Medulla oblongata (tissue), 1 donor: ENCODE results near the gene MX2.
"Not testable (repeated sequence)": the region's sequence is repeated elsewhere in the genome, so short reads cannot be mapped to it uniquely, and the experiment has no call there.

Experiments
- DNase-seq: peaks from one replicate; pipeline ENCODE4 v3.0.0-alpha.2; 2015; ENCODE audit errors: extremely low spot score

Gene MX2

GRCh38 chr21:41337515-41337914 is 24.3 kb upstream of the MX2 start:
- DNase-seq = no peak

- DNase-seq = no peak
Measured at GRCh38 chr21:41338455-41338854, 23.4 kb upstream of the MX2 start.

GRCh38 chr21:41342035-41342434 is 19.8 kb upstream of the MX2 start:
- no peak for DNase-seq

- DNase-seq = no peak
Measured at GRCh38 chr21:41344146-41344545, 17.7 kb upstream of the MX2 start.

- no peak for DNase-seq
Measured at GRCh38 chr21:41345356-41345755, 16.5 kb upstream of the MX2 start.

GRCh38 chr21:41345934-41346685 is 15.7 kb upstream of the MX2 start:
- no peak for DNase-seq

GRCh38 chr21:41346758-41347157 is 15.1 kb upstream of the MX2 start:
- DNase-seq = no peak

- DNase-seq = no peak
Measured at GRCh38 chr21:41348434-41348833, 13.4 kb upstream of the MX2 start.

- no peak for DNase-seq
Measured at GRCh38 chr21:41349126-41349525, 12.7 kb upstream of the MX2 start.

- no peak for DNase-seq
Measured at GRCh38 chr21:41349619-41350390, 12.0 kb upstream of the MX2 start.

GRCh38 chr21:41350436-41351155 is 11.2 kb upstream of the MX2 start:
- DNase-seq = no peak

- DNase-seq = no peak
Measured at GRCh38 chr21:41357546-41357945, 4.3 kb upstream of the MX2 start.

GRCh38 chr21:41358193-41359166 is 3.3 kb upstream of the MX2 start:
- DNase-seq = no peak

- no peak for DNase-seq
Measured at GRCh38 chr21:41359286-41359685, 2.5 kb upstream of the MX2 start.

GRCh38 chr21:41359754-41360071 is 2.1 kb upstream of the MX2 start:
- not testable (repeated sequence) for DNase-seq

GRCh38 chr21:41360072-41360821 is 1.6 kb upstream of the MX2 start:
- DNase-seq = no peak

- no peak for DNase-seq
Measured at GRCh38 chr21:41361053-41361785, 608 bp upstream of the MX2 start.

- no peak for DNase-seq
Measured at GRCh38 chr21:41362605-41363369, 960 bp downstream of the MX2 start.
